Esophagus mucosa (tissue), 1 donor: ENCODE results near the gene CCDC8. TPM values are rescaled to one million over a fixed set of nuclear protein-coding genes. Genes with fewer than 3 reads are reported as not detected.
"Not testable (repeated sequence)": the region's sequence is repeated elsewhere in the genome, so short reads cannot be mapped to it uniquely, and the experiment has no call there.

Experiments used
- ATAC-seq: fragments of 200-7000 bp; cut with Tn5 transposase; one replicate; pipeline ENCODE4 v1.9.1; 2020
- total RNA-seq: library from RNA; stranded (reverse); gene quantifications from one replicate; pipeline ENCODE4 v1.2.4, GENCODE V29; 2023
- donor health status: DM: yes; HTN: yes; CAD: no.

Gene CCDC8
- total RNA-seq, 1 donor from 2014 or later: 0.80 TPM

GRCh38 chr19:46402725-46403124 lies 10.6 kb downstream of the CCDC8 start:
- no peak for ATAC-seq

GRCh38 chr19:46397801-46398479 lies 15.4 kb downstream of the CCDC8 start:
- ATAC-seq: not testable (repeated sequence)

- ATAC-seq: no peak
Measured at GRCh38 chr19:46394402-46394797, 19.0 kb downstream of the CCDC8 start.

- ATAC-seq: peak; percentile 3
Measured at GRCh38 chr19:46393456-46394401, 19.6 kb downstream of the CCDC8 start.

- no peak for ATAC-seq
Measured at GRCh38 chr19:46392837-46393236, 20.5 kb downstream of the CCDC8 start.

- ATAC-seq: no peak
Measured at GRCh38 chr19:46392252-46392801, 21.0 kb downstream of the CCDC8 start.

GRCh38 chr19:46391296-46392251 lies 21.8 kb downstream of the CCDC8 start:
- ATAC-seq: no peak

GRCh38 chr19:46390866-46391265 lies 22.5 kb downstream of the CCDC8 start:
- no peak for ATAC-seq

GRCh38 chr19:46390121-46390858 lies 23.1 kb downstream of the CCDC8 start:
- ATAC-seq: no peak

- peak; percentile 3 for ATAC-seq
Measured at GRCh38 chr19:46388311-46389095, 24.9 kb downstream of the CCDC8 start.

GRCh38 chr19:46387713-46388130 lies 25.6 kb downstream of the CCDC8 start:
- ATAC-seq: no peak

- ATAC-seq: no peak
Measured at GRCh38 chr19:46386996-46387712, 26.2 kb downstream of the CCDC8 start.

GRCh38 chr19:46386151-46386550 lies 27.2 kb downstream of the CCDC8 start:
- ATAC-seq: no peak

GRCh38 chr19:46385636-46386035 lies 27.7 kb downstream of the CCDC8 start:
- ATAC-seq: no peak

- no peak for ATAC-seq
Measured at GRCh38 chr19:46384396-46384795, 29.0 kb downstream of the CCDC8 start.

- peak; percentile 27 for ATAC-seq
Measured at GRCh38 chr19:46383846-46384245, 29.5 kb downstream of the CCDC8 start.

GRCh38 chr19:46383171-46383815 lies 30.1 kb downstream of the CCDC8 start:
- ATAC-seq: no peak

GRCh38 chr19:46381756-46382345 lies 31.5 kb downstream of the CCDC8 start:
- no peak for ATAC-seq

GRCh38 chr19:46381346-46381745 lies 32.0 kb downstream of the CCDC8 start:
- ATAC-seq: no peak
